ENCODE measurements around the gene ACBD4.

The ACBD4 gene

DNA sequence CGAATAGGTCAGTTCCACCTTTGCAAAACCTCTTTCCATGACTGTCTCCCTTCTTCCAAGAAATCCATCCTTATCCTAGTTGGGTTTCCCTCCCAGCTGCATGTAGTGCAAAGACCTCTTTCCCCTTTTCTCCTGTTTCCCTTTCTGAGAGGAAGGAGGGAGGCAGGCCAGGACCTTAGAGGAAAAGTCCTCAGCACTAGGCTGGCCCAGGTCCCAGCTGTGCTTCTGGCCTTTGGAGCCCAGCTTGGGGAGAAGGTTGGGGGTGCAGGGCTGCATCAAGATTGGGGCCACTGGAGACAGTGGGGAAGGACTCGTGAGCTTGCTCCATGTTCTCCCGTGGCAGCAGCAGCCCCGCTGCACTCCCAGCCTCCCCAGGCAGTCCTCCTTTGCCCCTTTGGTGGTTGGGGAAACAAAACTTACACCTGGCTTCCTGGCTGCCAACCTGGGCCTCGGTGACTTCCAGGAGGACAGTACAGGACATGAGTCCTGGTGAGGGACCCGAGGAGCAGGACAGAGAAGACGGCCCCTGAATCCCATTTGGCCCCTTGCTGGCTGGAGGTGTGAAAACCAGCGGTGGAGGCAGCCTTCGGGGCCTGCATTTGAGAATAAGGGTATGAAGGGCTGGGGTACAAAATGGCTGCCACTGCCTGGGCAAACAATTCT is 26.7 kb downstream of the ACBD4 start (continued):
- no peak for TF ChIP-seq TRIM28 (IDR thresholded peaks at IDR 0.05; ENCODE audit: borderline replicate concordance, low read length)
- no peak for TF ChIP-seq KLF7 (tag by site-specific recombination; IDR thresholded peaks at IDR 0.05; ENCODE audit: borderline replicate concordance)

DNA sequence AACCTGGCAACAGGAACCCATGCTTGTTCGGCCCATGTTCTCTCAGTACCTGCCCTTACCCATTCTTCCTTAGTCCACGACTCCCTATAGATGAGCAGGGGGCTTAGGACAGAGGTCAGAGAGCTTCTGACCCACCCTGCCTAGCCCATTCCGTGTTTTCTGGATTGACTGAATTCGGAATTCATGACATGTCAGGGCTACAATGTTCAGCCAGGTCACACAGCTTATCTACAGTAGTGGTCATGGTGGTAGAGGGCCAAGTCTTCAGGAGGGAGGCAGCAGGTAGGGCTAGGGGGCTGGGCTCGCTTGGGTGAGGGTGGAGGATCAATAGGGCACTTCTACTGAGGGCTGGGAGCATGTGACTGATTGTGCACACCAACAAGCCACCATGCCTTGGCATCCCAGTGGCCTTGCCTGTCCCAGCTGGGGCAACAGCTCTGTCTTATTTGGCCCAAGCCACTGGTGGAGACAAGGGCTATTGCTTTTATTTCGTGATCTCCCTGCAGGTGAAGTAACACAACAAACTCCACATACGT is 29.3 kb downstream of the ACBD4 start:
- H3K4me3 ChIP-seq (ENCODE audit: low read depth, low read length), result no peak overlapping the region

DNA sequence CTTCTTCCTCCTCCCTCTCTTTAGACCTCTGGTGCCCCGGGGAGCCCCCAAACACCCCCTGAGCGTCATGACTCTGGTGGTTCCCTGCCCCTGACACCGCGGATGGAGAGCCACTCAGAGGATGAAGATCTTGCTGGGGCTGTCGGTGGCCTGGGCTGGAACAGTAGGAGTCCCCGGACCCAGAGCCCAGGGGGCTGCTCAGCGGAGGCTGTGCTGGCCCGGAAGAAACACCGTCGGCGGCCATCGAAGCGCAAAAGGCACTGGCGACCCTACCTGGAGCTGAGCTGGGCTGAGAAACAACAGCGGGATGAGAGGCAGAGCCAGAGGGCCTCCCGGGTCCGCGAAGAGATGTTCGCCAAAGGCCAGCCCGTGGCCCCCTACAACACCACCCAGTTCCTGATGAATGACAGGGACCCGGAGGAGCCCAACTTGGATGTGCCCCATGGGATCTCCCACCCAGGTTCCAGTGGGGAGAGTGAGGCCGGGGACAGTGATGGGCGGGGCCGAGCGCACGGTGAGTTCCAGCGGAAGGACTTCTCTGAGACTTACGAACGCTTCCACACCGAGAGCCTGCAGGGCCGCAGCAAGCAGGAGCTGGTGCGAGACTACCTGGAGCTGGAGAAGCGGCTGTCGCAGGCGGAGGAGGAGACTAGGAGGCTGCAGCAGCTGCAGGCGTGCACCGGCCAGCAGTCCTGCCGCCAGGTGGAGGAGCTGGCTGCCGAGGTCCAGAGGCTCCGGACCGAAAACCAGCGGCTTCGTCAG is 33.7 kb downstream of the ACBD4 start:
- no peak overlapping the region for H3K4me3 ChIP-seq (ENCODE audit: low read depth, low read length)
- H3K9me3 ChIP-seq (ENCODE audit: control insufficient read depth, insufficient read depth, low read depth, low read length), result no peaks in the 10 kb centered on the region
- POLR2A ChIA-PET, result interaction anchor here (5.6 kb wide), 1 partner anchor 19 kb away, joined by 86 read pairs; the partner anchor contains the start of gene HEXIM1
- peaks cover 13% of the 10 kb centered on the region for H3K4me1 ChIP-seq (ENCODE audit: control insufficient read depth, insufficient read depth, low read length)
- no peak overlapping the region for H3K27ac ChIP-seq (ENCODE audit: extremely low read depth, low read depth, low read length)
- peaks cover 0 to 28% of the 10 kb centered on the region in 2 experiments; a peak in 1 of 3 replicates for H3K36me3 ChIP-seq (ENCODE audit: control insufficient read depth in 2 of 2, insufficient read depth in 1 of 2, low read length in 2 of 2)
- CTCF ChIA-PET, result interaction anchor here (0.7 to 3.5 kb wide), 3 partner anchors 20 to 107 kb away, joined by 3 to 17 read pairs (median 3); partner anchors contain the start of genes ACBD4 and HEXIM1
- TF ChIP-seq, protein P1, sequence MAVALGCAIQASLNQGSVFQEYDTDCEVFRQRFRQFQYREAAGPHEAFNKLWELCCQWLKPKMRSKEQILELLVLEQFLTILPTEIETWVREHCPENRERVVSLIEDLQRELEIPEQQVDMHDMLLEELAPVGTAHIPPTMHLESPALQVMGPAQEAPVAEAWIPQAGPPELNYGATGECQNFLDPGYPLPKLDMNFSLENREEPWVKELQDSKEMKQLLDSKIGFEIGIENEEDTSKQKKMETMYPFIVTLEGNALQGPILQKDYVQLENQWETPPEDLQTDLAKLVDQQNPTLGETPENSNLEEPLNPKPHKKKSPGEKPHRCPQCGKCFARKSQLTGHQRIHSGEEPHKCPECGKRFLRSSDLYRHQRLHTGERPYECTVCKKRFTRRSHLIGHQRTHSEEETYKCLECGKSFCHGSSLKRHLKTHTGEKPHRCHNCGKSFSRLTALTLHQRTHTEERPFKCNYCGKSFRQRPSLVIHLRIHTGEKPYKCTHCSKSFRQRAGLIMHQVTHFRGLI (tag by site-specific recombination; IDR thresholded peaks at IDR 0.05), result no peak
- TF ChIP-seq ZNF354C (tag by site-specific recombination; IDR thresholded peaks at IDR 0.05; ENCODE audit: borderline replicate concordance, low read depth), result no peak
- no peak for TF ChIP-seq YY2 (tag by site-specific recombination; IDR thresholded peaks at IDR 0.05)
- TF ChIP-seq, protein P2, sequence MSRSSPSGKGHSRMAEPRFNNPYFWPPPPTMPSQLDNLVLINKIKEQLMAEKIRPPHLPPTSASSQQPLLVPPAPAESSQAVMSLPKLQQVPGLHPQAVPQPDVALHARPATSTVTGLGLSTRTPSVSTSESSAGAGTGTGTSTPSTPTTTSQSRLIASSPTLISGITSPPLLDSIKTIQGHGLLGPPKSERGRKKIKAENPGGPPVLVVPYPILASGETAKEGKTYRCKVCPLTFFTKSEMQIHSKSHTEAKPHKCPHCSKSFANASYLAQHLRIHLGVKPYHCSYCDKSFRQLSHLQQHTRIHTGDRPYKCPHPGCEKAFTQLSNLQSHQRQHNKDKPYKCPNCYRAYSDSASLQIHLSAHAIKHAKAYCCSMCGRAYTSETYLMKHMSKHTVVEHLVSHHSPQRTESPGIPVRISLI (tag by site-specific recombination; IDR thresholded peaks at IDR 0.05), result no peak
- TF ChIP-seq, protein P3, sequence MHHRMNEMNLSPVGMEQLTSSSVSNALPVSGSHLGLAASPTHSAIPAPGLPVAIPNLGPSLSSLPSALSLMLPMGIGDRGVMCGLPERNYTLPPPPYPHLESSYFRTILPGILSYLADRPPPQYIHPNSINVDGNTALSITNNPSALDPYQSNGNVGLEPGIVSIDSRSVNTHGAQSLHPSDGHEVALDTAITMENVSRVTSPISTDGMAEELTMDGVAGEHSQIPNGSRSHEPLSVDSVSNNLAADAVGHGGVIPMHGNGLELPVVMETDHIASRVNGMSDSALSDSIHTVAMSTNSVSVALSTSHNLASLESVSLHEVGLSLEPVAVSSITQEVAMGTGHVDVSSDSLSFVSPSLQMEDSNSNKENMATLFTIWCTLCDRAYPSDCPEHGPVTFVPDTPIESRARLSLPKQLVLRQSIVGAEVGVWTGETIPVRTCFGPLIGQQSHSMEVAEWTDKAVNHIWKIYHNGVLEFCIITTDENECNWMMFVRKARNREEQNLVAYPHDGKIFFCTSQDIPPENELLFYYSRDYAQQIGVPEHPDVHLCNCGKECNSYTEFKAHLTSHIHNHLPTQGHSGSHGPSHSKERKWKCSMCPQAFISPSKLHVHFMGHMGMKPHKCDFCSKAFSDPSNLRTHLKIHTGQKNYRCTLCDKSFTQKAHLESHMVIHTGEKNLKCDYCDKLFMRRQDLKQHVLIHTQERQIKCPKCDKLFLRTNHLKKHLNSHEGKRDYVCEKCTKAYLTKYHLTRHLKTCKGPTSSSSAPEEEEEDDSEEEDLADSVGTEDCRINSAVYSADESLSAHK (tag by site-specific recombination; IDR thresholded peaks at IDR 0.05), result no peak

More for the DNA sequence above, 29.3 kb downstream of the ACBD4 start:
- Histone ChIP-seq H3K36me3 (ENCODE audit: control insufficient read depth in 2 of 2, insufficient read depth in 1 of 2, low read length in 2 of 2) (peaks cover 5 to 16% of the 10 kb centered on the region in 2 experiments; a peak in 2 of 3 replicates), H3K27ac (ENCODE audit: extremely low read depth, low read depth, low read length) (no peak overlapping the region), H3K9me3 (ENCODE audit: control insufficient read depth, insufficient read depth, low read depth, low read length) (no peaks in the 10 kb centered on the region), H3K4me1 (ENCODE audit: control insufficient read depth, insufficient read depth, low read length) (peaks cover 4% of the 10 kb centered on the region)
- CTCF ChIA-PET, result interaction anchor here (1.2 to 2.5 kb wide), 3 partner anchors 15 to 33 kb away, joined by 4 to 24 read pairs (median 11); partner anchors contain the start of gene ACBD4
- POLR2A ChIA-PET, result interaction anchor here (0.6 to 9.4 kb wide), 2 partner anchors 12 to 15 kb away, joined by 4 to 700 read pairs; partner anchors contain the start of gene HEXIM1
- TF ChIP-seq ZNF777 (tag by site-specific recombination; IDR thresholded peaks at IDR 0.05; ENCODE audit: borderline replicate concordance) (no peak), ZEB2 (tag by site-specific recombination; IDR thresholded peaks at IDR 0.05) (no peak), ZBTB8A (tag by site-specific recombination; IDR thresholded peaks at IDR 0.05) (no peak), OVOL3 (tag by site-specific recombination; IDR thresholded peaks at IDR 0.05) (no peak)
- TF ChIP-seq, protein P4, sequence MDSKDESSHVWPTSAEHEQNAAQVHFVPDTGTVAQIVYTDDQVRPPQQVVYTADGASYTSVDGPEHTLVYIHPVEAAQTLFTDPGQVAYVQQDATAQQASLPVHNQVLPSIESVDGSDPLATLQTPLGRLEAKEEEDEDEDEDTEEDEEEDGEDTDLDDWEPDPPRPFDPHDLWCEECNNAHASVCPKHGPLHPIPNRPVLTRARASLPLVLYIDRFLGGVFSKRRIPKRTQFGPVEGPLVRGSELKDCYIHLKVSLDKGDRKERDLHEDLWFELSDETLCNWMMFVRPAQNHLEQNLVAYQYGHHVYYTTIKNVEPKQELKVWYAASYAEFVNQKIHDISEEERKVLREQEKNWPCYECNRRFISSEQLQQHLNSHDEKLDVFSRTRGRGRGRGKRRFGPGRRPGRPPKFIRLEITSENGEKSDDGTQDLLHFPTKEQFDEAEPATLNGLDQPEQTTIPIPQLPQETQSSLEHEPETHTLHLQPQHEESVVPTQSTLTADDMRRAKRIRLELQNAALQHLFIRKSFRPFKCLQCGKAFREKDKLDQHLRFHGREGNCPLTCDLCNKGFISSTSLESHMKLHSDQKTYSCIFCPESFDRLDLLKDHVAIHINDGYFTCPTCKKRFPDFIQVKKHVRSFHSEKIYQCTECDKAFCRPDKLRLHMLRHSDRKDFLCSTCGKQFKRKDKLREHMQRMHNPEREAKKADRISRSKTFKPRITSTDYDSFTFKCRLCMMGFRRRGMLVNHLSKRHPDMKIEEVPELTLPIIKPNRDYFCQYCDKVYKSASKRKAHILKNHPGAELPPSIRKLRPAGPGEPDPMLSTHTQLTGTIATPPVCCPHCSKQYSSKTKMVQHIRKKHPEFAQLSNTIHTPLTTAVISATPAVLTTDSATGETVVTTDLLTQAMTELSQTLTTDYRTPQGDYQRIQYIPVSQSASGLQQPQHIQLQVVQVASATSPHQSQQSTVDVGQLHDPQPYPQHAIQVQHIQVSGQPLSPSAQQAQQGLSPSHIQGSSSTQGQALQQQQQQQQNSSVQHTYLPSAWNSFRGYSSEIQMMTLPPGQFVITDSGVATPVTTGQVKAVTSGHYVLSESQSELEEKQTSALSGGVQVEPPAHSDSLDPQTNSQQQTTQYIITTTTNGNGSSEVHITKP (tag by site-specific recombination; IDR thresholded peaks at IDR 0.05), result no peak

All from HEK293 (cell line).